H9 (cell line): ENCODE results near the gene TMEM100. TPM values are rescaled to one million over a fixed set of nuclear protein-coding genes. Genes with fewer than 3 reads are reported as not detected.

ENCODE experiments used
- DNase-seq: peaks from one replicate; pipeline ENCODE4 v3.0.0-alpha.2; 2017
- H2AFZ ChIP-seq: one replicate; pipeline ENCODE4 v1.6.1; 2013; ENCODE audit warnings: mild to moderate bottlenecking, low read length, control low read depth, moderate library complexity
- H2AK5ac ChIP-seq: 2 replicates; pipeline ENCODE4 v1.6.1; 2013; ENCODE audit warnings: low read length, control low read depth, mixed read lengths; ENCODE audit not compliant: insufficient read length
- H2BK120ac ChIP-seq: one replicate; pipeline ENCODE4 v1.6.1; 2013; ENCODE audit warnings: low read depth, mild to moderate bottlenecking, low read length, control low read depth, inconsistent platforms; ENCODE audit not compliant: poor library complexity, severe bottlenecking
- H2BK12ac ChIP-seq: 2 replicates; pipeline ENCODE4 v1.6.1; 2013; ENCODE audit warnings: low read length, control low read depth, mixed read lengths, low read depth; ENCODE audit not compliant: insufficient read length
- H2BK15ac ChIP-seq: 2 replicates; pipeline ENCODE4 v1.6.1; 2013; ENCODE audit warnings: low read depth, low read length, control low read depth
- H2BK20ac ChIP-seq: one replicate; pipeline ENCODE4 v1.6.1; 2013; ENCODE audit warnings: low read depth, mild to moderate bottlenecking, low read length, control low read depth, inconsistent platforms; ENCODE audit not compliant: poor library complexity, severe bottlenecking
- H2BK5ac ChIP-seq: 2 replicates; pipeline ENCODE4 v1.6.1; 2013; ENCODE audit warnings: low read length, control low read depth, mixed read lengths; ENCODE audit not compliant: insufficient read length
- H3K14ac ChIP-seq: 2 replicates; pipeline ENCODE4 v1.6.1; 2013; ENCODE audit warnings: low read length, control low read depth; ENCODE audit not compliant: insufficient read depth
- H3K18ac ChIP-seq: 2 replicates; pipeline ENCODE4 v1.6.1; 2013; ENCODE audit warnings: low read depth, mild to moderate bottlenecking, mixed read lengths, low read length, control low read depth; ENCODE audit not compliant: insufficient read length
- H3K23ac ChIP-seq: 2 replicates; pipeline ENCODE4 v1.6.1; 2013; ENCODE audit warnings: low read length, control low read depth, mixed read lengths, low read depth; ENCODE audit not compliant: insufficient read length
- H3K23me2 ChIP-seq: 2 replicates; pipeline ENCODE4 v1.6.1; 2013; ENCODE audit warnings: low read depth, mild to moderate bottlenecking, mixed read lengths, low read length, control low read depth; ENCODE audit not compliant: insufficient read length, poor library complexity, severe bottlenecking
- H3K27ac ChIP-seq: 2 replicates; pipeline ENCODE4 v1.5.1; 2013; ENCODE audit warnings: low read length, control low read depth, mixed read lengths, low read depth; ENCODE audit not compliant: insufficient read length
- H3K27me3 ChIP-seq: 2 replicates; pipeline ENCODE4 v1.6.1; 2013; ENCODE audit warnings: low read length, control low read depth, inconsistent platforms; ENCODE audit not compliant: insufficient read depth
- H3K4ac ChIP-seq: 2 replicates; pipeline ENCODE4 v1.6.1; 2013; ENCODE audit warnings: low read depth, mild to moderate bottlenecking, control low read depth, inconsistent platforms, low read length, moderate library complexity
- H3K4me1 ChIP-seq: 2 replicates; pipeline ENCODE4 v1.6.1; 2013; ENCODE audit warnings: low read length, control low read depth, inconsistent platforms; ENCODE audit not compliant: insufficient read depth
- H3K4me2 ChIP-seq: 2 replicates; pipeline ENCODE4 v1.6.1; 2013; ENCODE audit warnings: low read length, control low read depth, mixed read lengths; ENCODE audit not compliant: insufficient read length, insufficient read depth
- H3K56ac ChIP-seq: 2 replicates; pipeline ENCODE4 v1.6.1; 2013; ENCODE audit warnings: low read depth, mild to moderate bottlenecking, mixed read lengths, low read length, control low read depth; ENCODE audit not compliant: insufficient read length
- H3K79me1 ChIP-seq: 2 replicates; pipeline ENCODE4 v1.6.1; 2013; ENCODE audit warnings: low read depth, mild to moderate bottlenecking, moderate library complexity, low read length, control low read depth, inconsistent platforms; ENCODE audit not compliant: insufficient read depth, poor library complexity, severe bottlenecking
- H3K79me2 ChIP-seq: 2 replicates; pipeline ENCODE4 v1.6.1; 2013; ENCODE audit warnings: low read length, control low read depth, inconsistent platforms; ENCODE audit not compliant: insufficient read depth
- H3K9ac ChIP-seq: 2 replicates; pipeline ENCODE4 v1.6.1; 2013; ENCODE audit warnings: low read length, control low read depth, mixed read lengths; ENCODE audit not compliant: insufficient read length; ENCODE audit errors: extremely low read depth
- H3K9me3 ChIP-seq: one replicate; pipeline ENCODE4 v1.6.1; 2013; ENCODE audit warnings: low read depth, low read length, inconsistent platforms; ENCODE audit not compliant: control insufficient read depth
- H3T11ph ChIP-seq: one replicate; pipeline ENCODE4 v1.6.1; 2013; ENCODE audit warnings: mild to moderate bottlenecking, low read length, control low read depth, inconsistent platforms
- H4K20me1 ChIP-seq: one replicate; pipeline ENCODE4 v1.6.1; 2013; ENCODE audit not compliant: control insufficient read depth, insufficient read length, insufficient read depth
- H4K5ac ChIP-seq: 2 replicates; pipeline ENCODE4 v1.6.1; 2013; ENCODE audit warnings: low read depth, mild to moderate bottlenecking, mixed read lengths, low read length, control low read depth; ENCODE audit not compliant: insufficient read length
- H4K8ac ChIP-seq: replicated peaks from 2 replicates; pipeline ENCODE4 v1.6.1; 2013; ENCODE audit warnings: low read length, control low read depth, mixed read lengths, low read depth; ENCODE audit not compliant: insufficient read length
- H4K91ac ChIP-seq: 2 replicates; pipeline ENCODE4 v1.6.1; 2013; ENCODE audit warnings: low read depth, mild to moderate bottlenecking, moderate library complexity, mixed read lengths, low read length, control low read depth; ENCODE audit not compliant: insufficient read length
- H3K27ac Mint-ChIP-seq, 3 experiments: 2 replicates in 2 of 3; 3 replicates in 1 of 3; pipeline ENCODE4 v1.8.0; 2020 to 2021; ENCODE audit warnings: mixed read lengths in 3 of 3, mild to moderate bottlenecking in 1 of 3, moderate library complexity in 1 of 3
- H3K27me3 Mint-ChIP-seq: 2 replicates; pipeline ENCODE4 v1.8.0; 2021; ENCODE audit warnings: low read depth, mild to moderate bottlenecking, moderate library complexity, mixed read lengths
- H3K36me3 Mint-ChIP-seq, 3 experiments: 2 replicates in 2 of 3; 3 replicates in 1 of 3; pipeline ENCODE4 v1.8.0; 2020 to 2021; ENCODE audit warnings: low read depth in 3 of 3, mixed read lengths in 3 of 3; ENCODE audit not compliant: insufficient read depth in 1 of 3
- H3K4me1 Mint-ChIP-seq, 2 experiments: 2 replicates each; pipeline ENCODE4 v1.8.0; 2020; ENCODE audit warnings: mixed read lengths in 2 of 2
- H3K4me3 Mint-ChIP-seq, 2 experiments: 2 replicates in 1 of 2; 3 replicates in 1 of 2; pipeline ENCODE4 v1.8.0; 2020 to 2021; ENCODE audit warnings: mild to moderate bottlenecking in 2 of 2, mixed read lengths in 2 of 2, moderate library complexity in 1 of 2
- H3K9me3 Mint-ChIP-seq, 2 experiments: 2 replicates in 1 of 2; 3 replicates in 1 of 2; pipeline ENCODE4 v1.8.0; 2020; ENCODE audit warnings: mild to moderate bottlenecking in 2 of 2, mixed read lengths in 2 of 2, moderate library complexity in 1 of 2
- CTCF ChIP-seq: fragments of 200-600 bp; sonication (generic); conservative IDR thresholded peaks from 3 replicates; pipeline ENCODE4 v1.8.0; 2021; ENCODE audit warnings: antibody characterized with exemption, mild to moderate bottlenecking
- WGBS: extraction: QIAGEN DNeasy Blood & Tissue Kit; methylation state at CpG from one replicate; pipeline ENCODE4 v1.1.7; 2013; ENCODE audit warnings: missing lambda C conversion rate, low lambda C conversion rate, mixed read lengths; ENCODE audit not compliant: insufficient read length; ENCODE audit errors: extremely low coverage; 5-methylcytosine and 5-hydroxymethylcytosine counted together
- total RNA-seq: library from RNA; stranded (reverse); gene quantifications from 2 replicates; pipeline ENCODE4 v1.2.1, GENCODE V29; 2021

The TMEM100 gene
- total RNA-seq, 1 experiment from 2014 or later, result 0.17 TPM

DNA sequence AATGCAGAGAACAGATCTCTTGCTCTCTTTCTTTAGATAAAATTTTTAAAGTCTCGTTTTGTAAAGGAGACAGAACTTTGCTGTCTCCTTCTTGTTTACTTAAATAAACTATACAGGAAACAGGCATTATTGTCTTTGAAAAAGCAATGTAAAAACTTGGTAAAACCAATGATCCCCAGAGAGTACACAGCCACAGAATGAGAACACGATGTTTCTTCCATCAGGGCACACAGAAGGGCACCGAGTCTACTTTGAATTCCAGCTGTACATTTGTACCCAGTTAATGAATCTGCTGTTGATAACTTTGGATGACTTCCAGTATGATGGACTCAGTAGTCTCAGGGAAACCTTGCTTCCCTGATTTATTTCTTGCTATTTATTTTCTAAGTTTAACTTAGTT lies 8.1 kb upstream of the TMEM100 start:
- Histone ChIP-seq H4K8ac (no peak overlapping the region), H3K23me2 (no peaks in the 10 kb centered on the region), H3K14ac (no peak overlapping the region), H3K79me1 (no peaks in the 10 kb centered on the region), H2BK5ac (no peak overlapping the region), H4K91ac (no peak overlapping the region), H3T11ph (no peak overlapping the region), H3K79me2 (no peaks in the 10 kb centered on the region), H3K4me2 (no peak overlapping the region), H3K56ac (no peak overlapping the region), H2BK15ac (no peak overlapping the region), H3K4me1 (peaks cover 8% of the 10 kb centered on the region; the same call in 1 of the 2 replicates), H2AFZ (no peak overlapping the region), H2BK12ac (no peak overlapping the region), H4K5ac (no peak overlapping the region), H3K27ac (no peak overlapping the region), H3K9me3 (no peaks in the 10 kb centered on the region), H2BK120ac (no peak overlapping the region), H3K9ac (no peak overlapping the region), H3K18ac (no peak overlapping the region), H2BK20ac (peak overlapping the region; percentile 32), H4K20me1 (no peaks in the 10 kb centered on the region), H3K27me3 (0 out of 2 replicates have a peak, but pooled peaks cover 3% of the 10 kb centered on the region), H3K4ac (no peak overlapping the region), H3K23ac (no peak overlapping the region), H2AK5ac (no peak overlapping the region)
- Mint-ChIP-seq H3K36me3 (no peaks in the 10 kb centered on the region), H3K9me3 (no peaks in the 10 kb centered on the region), H3K27me3 (no peaks in the 10 kb centered on the region), H3K4me3 (no peak overlapping the region), H3K4me1 (peaks cover 43 to 62% of the 10 kb centered on the region in 2 experiments), H3K27ac (no peak overlapping the region)
- no peak for TF ChIP-seq CTCF
- DNase-seq, result no peak
- WGBS, result no CpG with 5 or more reads among the region's 3 CpGs
